CD14-positive monocyte (primary cell): ENCODE data around the gene GTF2I. TPM values are rescaled to one million over a fixed set of nuclear protein-coding genes. Genes with fewer than 3 reads are reported as not detected.

Experiments used
- DNase-seq, 3 donors: peaks; one replicate each; pipeline ENCODE4 v3.0.0-alpha.2; 2011 to 2022
- H2AFZ ChIP-seq: 2 replicates; pipeline ENCODE4 v1.6.0; 2012; ENCODE audit warnings: mild to moderate bottlenecking, low read depth, low read length, inconsistent platforms; ENCODE audit not compliant: insufficient read depth, poor library complexity, severe bottlenecking
- H3K27ac ChIP-seq, 2 donors: 1 replicate in 1 of 2; 2 replicates in 1 of 2; pipeline ENCODE4 v1.5.1; 2012 to 2013; ENCODE audit warnings: low read length in 2 of 2, control low read depth in 1 of 2, inconsistent platforms in 1 of 2, low read depth in 1 of 2, mild to moderate bottlenecking in 1 of 2
- H3K27me3 ChIP-seq, 2 donors: one replicate each; pipeline versions ENCODE4 v1.6.0 to v1.6.1; 2011 to 2013; ENCODE audit warnings: low read length in 2 of 2; ENCODE audit not compliant: control insufficient read depth in 2 of 2, insufficient read depth in 2 of 2
- H3K36me3 ChIP-seq, 2 donors: replicated peaks in 1 of 2; 1 replicate in 1 of 2; 2 replicates in 1 of 2; pipeline versions ENCODE4 v1.5.1 to v1.6.1; 2012 to 2013; ENCODE audit warnings: low read length in 2 of 2, control low read depth in 1 of 2, inconsistent platforms in 1 of 2, mild to moderate bottlenecking in 1 of 2; ENCODE audit not compliant: insufficient read depth in 2 of 2, control insufficient read depth in 1 of 2
- H3K4me1 ChIP-seq, 2 donors: 1 replicate in 1 of 2; 2 replicates in 1 of 2; pipeline versions ENCODE4 v1.5.1 to v1.6.1; 2012 to 2013; ENCODE audit warnings: low read length in 2 of 2, control low read depth in 1 of 2, inconsistent platforms in 1 of 2, mild to moderate bottlenecking in 1 of 2, moderate library complexity in 1 of 2; ENCODE audit not compliant: insufficient read depth in 2 of 2, control insufficient read depth in 1 of 2
- H3K4me2 ChIP-seq: replicated peaks from 2 replicates; pipeline ENCODE3; 2012; ENCODE audit warnings: low read length, moderate library complexity, mild to moderate bottlenecking; ENCODE audit not compliant: poor library complexity, severe bottlenecking; ENCODE audit errors: extremely low read depth
- H3K4me3 ChIP-seq, 3 experiments: fragments of 200-600 bp in 1 of 3; sonication (generic) in 1 of 3; replicated peaks in 1 of 3; 1 replicate in 2 of 3; 2 replicates in 1 of 3; pipeline ENCODE4 v1.5.1; 2011 to 2013; ENCODE audit warnings: low read length in 3 of 3, mild to moderate bottlenecking in 3 of 3, control low read depth in 2 of 3, low read depth in 2 of 3, inconsistent platforms in 1 of 3, moderate library complexity in 1 of 3
- H3K79me2 ChIP-seq: 2 replicates; pipeline ENCODE4 v1.6.0; 2012; ENCODE audit warnings: mild to moderate bottlenecking, control low read depth, inconsistent platforms, low read length, moderate library complexity; ENCODE audit not compliant: insufficient read depth
- H3K9ac ChIP-seq: 2 replicates; pipeline ENCODE4 v1.6.0; 2017; ENCODE audit warnings: low read length, mild to moderate bottlenecking; ENCODE audit not compliant: insufficient read depth, poor library complexity, severe bottlenecking
- H3K9me3 ChIP-seq, 2 donors: replicated peaks in 1 of 2; 1 replicate in 1 of 2; 2 replicates in 1 of 2; pipeline versions ENCODE4 v1.5.1 to v1.6.1; 2012 to 2013; ENCODE audit warnings: low read length in 2 of 2, control low read depth in 1 of 2; ENCODE audit not compliant: control insufficient read depth in 1 of 2, insufficient read depth in 1 of 2
- H4K20me1 ChIP-seq: 2 replicates; pipeline ENCODE4 v1.6.0; 2012; ENCODE audit warnings: mild to moderate bottlenecking, low read length, control low read depth, moderate library complexity; ENCODE audit not compliant: insufficient read depth
- H3K27ac Mint-ChIP-seq, 7 donors: one replicate each; pipeline ENCODE4 v1.8.0; 2020; ENCODE audit warnings: mild to moderate bottlenecking in 7 of 7, mixed read lengths in 7 of 7, moderate library complexity in 6 of 7, inconsistent platforms in 2 of 7
- H3K27me3 Mint-ChIP-seq, 3 donors: one replicate each; pipeline ENCODE4 v1.8.0; 2021 to 2022; ENCODE audit warnings: low read depth in 3 of 3, mild to moderate bottlenecking in 3 of 3, mixed read lengths in 3 of 3, moderate library complexity in 3 of 3, inconsistent platforms in 1 of 3
- H3K36me3 Mint-ChIP-seq, 2 donors: one replicate each; pipeline ENCODE4 v1.8.0; 2020; ENCODE audit warnings: mixed read lengths in 2 of 2, inconsistent platforms in 1 of 2, mild to moderate bottlenecking in 1 of 2
- H3K4me1 Mint-ChIP-seq: one replicate; pipeline ENCODE4 v1.8.0; 2020; ENCODE audit warnings: mild to moderate bottlenecking, mixed read lengths
- H3K4me3 Mint-ChIP-seq, 2 donors: one replicate each; pipeline ENCODE4 v1.8.0; 2020; ENCODE audit warnings: mild to moderate bottlenecking in 2 of 2, mixed read lengths in 2 of 2, moderate library complexity in 1 of 2
- H3K9me3 Mint-ChIP-seq, 7 donors: one replicate each; pipeline ENCODE4 v1.8.0; 2020 to 2022; ENCODE audit warnings: mixed read lengths in 7 of 7, mild to moderate bottlenecking in 6 of 7, moderate library complexity in 6 of 7, inconsistent platforms in 2 of 7
- CTCF ChIP-seq: fragments of 200-600 bp; IDR thresholded peaks from one replicate; pipeline ENCODE4 v1.8.0; 2022; ENCODE audit warnings: antibody characterized with exemption, mild to moderate bottlenecking
- WGBS: methylation state at CpG from one replicate; pipeline ENCODE4 v1.1.5; 2013; ENCODE audit warnings: missing lambda C conversion rate; ENCODE audit not compliant: insufficient coverage; 5-methylcytosine and 5-hydroxymethylcytosine counted together
- intact Hi-C, 2 donors: fragments of 100-400 bp; cut with micrococcal nuclease; formaldehyde crosslinking; loops; one replicate each; pipeline versions ENCODE4 v1.15.0 to v1.15.1; 2023
- polyA plus RNA-seq, 3 donors: library from polyadenylated mRNA; depleted of rRNA in 1 of 3; unstranded in 2 of 3; stranded (reverse) in 1 of 3; fragments of 300-500 nt in 2 of 3; fragments of >200 nt in 1 of 3; fragmentation: Illumina TruSeq in 2 of 3; gene quantifications; 1 replicate in 2 of 3; 2 replicates in 1 of 3; pipeline ENCODE4 v1.2.3, GENCODE V29; 2012 to 2021

The GTF2I gene
- polyA plus RNA-seq, 3 donors: 20.9 to 87.8 (median 28.2) TPM

GRCh38 chr7:74619235-74619860 is 38.2 kb upstream of the GTF2I start:
- intact Hi-C loops: loop anchor here in 1 of 2 donors (10.0 kb wide), 1 partner anchor 45 kb away; no protein-coding TSS in a partner anchor
- TF ChIP-seq CTCF: no peak
- Histone ChIP-seq H3K9ac (no peak overlapping the region), H3K27me3 (no peaks in the 10 kb centered on the region), H3K9me3 (no peaks in the 10 kb centered on the region), H3K4me3 (no peak overlapping the region), H3K27ac (no peak overlapping the region), H3K36me3 (no peaks in the 10 kb centered on the region), H3K4me1 (peaks cover 16 to 19% of the 10 kb centered on the region in 2 donors), H3K4me2 (no peak overlapping the region), H2AFZ (no peak overlapping the region), H3K79me2 (no peaks in the 10 kb centered on the region), H4K20me1 (no peaks in the 10 kb centered on the region)
- Mint-ChIP-seq H3K4me1 (peaks cover 21% of the 10 kb centered on the region), H3K27ac (peak overlapping the region in 1 of 7 donors; percentile 19), H3K4me3 (no peak overlapping the region), H3K27me3 (peaks cover 0 to 2% (median 0%) of the 10 kb centered on the region in 3 donors), H3K36me3 (no peaks in the 10 kb centered on the region), H3K9me3 (no peaks in the 10 kb centered on the region)
- 92% methylated on average over 9 of the region's 14 CpGs for WGBS
- DNase-seq: no peak

DNA sequence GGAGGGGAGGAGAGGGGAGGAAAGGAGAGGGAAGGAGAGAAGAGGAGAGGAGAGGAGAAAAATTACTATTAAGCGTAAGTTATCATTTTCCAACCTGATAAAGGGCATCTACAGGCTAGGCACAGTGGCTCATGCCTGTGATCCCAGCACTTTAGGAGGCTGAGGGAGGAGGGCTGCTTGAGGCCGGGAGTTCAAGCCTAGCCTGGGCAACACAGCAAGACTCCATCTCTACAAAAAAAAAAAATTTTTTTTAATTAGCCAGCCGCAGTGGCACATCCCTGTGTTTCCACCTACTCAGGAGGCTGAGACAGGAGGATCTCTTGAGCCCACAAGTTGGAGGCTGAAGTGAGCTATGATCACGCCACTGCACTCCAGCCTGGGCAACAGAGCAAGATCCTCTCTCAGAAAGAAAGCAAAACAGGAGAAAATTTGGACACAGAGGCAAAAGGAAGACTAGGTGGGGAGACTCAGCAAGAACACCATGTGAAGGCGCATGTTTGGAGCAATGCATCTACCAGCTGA is 35.2 kb upstream of the GTF2I start:
- Histone ChIP-seq H3K9me3 (no peaks in the 10 kb centered on the region), H3K9ac (no peak overlapping the region), H4K20me1 (no peaks in the 10 kb centered on the region), H3K36me3 (no peaks in the 10 kb centered on the region), H3K79me2 (no peaks in the 10 kb centered on the region), H3K4me3 (no peak overlapping the region), H3K4me2 (no peak overlapping the region), H3K27me3 (no peaks in the 10 kb centered on the region), H2AFZ (no peak overlapping the region), H3K4me1 (peaks cover 9% of the 10 kb centered on the region in 2 donors), H3K27ac (no peak overlapping the region)
- Mint-ChIP-seq H3K27ac (no peak overlapping the region), H3K9me3 (peaks cover 0 to 2% (median 0%) of the 10 kb centered on the region in 7 donors), H3K27me3 (peaks cover 0 to 4% (median 2%) of the 10 kb centered on the region in 3 donors), H3K4me3 (no peak overlapping the region), H3K36me3 (no peaks in the 10 kb centered on the region), H3K4me1 (peaks cover 16% of the 10 kb centered on the region)
- no peak for TF ChIP-seq CTCF
- DNase-seq: no peak
- 92% methylated on average over 2 of the region's 5 CpGs for WGBS
- intact Hi-C loops: no loop called here
